Testis (tissue), 3 donors: Measurements from ENCODE around the gene AHDC1. TPM values are rescaled to one million over a fixed set of nuclear protein-coding genes. Genes with fewer than 3 reads are reported as not detected.

ENCODE experiments used
- DNase-seq: peaks from one replicate; pipeline ENCODE4 v3.0.0-alpha.2; 2019
- H3K27ac ChIP-seq, 2 donors: fragments of 200-600 bp; sonication (generic); one replicate each; pipeline ENCODE4 v1.5.1; 2019
- H3K27me3 ChIP-seq: fragments of 200-600 bp; sonication (generic); one replicate; pipeline ENCODE4 v1.5.1; 2019
- H3K36me3 ChIP-seq: fragments of 200-600 bp; sonication (generic); one replicate; pipeline ENCODE4 v1.5.1; 2017; ENCODE audit warnings: low read depth; ENCODE audit errors: missing control alignments
- H3K4me1 ChIP-seq: fragments of 200-600 bp; sonication (generic); one replicate; pipeline ENCODE4 v1.5.1; 2019
- H3K4me3 ChIP-seq, 2 donors: fragments of 200-600 bp; sonication (generic); one replicate each; pipeline ENCODE4 v1.5.1; 2017 to 2019
- H3K9me3 ChIP-seq: fragments of 200-600 bp; sonication (generic); one replicate; pipeline ENCODE4 v1.5.1; 2017
- CTCF ChIP-seq, 3 experiments: fragments of 450-650 bp in 2 of 3; fragments of 200-600 bp in 1 of 3; sonication (generic) in 1 of 3; IDR thresholded peaks; one replicate each; pipeline ENCODE4 v1.5.1; 2016 to 2019; ENCODE audit warnings: antibody characterized with exemption in 3 of 3, mild to moderate bottlenecking in 2 of 3, moderate library complexity in 1 of 3
- POLR2A ChIP-seq: fragments of 450-650 bp; IDR thresholded peaks from one replicate; pipeline ENCODE4 v1.6.1; 2017; ENCODE audit warnings: antibody characterized with exemption, mild to moderate bottlenecking, moderate library complexity
- WGBS, 2 donors: methylation state at CpG; one replicate each; pipeline ENCODE4 v1.1.5; 2018; 5-methylcytosine and 5-hydroxymethylcytosine counted together
- intact Hi-C: fragments of 100-400 bp; cut with DNase I; formaldehyde crosslinking; loops from one replicate; pipeline ENCODE4 v1.15.1; 2023; ENCODE audit warnings: low total_unique reads
- polyA plus RNA-seq: library from polyadenylated mRNA; stranded (reverse); fragments of 350-450 nt; fragmentation: Illumina TruSeq; extraction: RNeasy Lipid Tissue Mini Kit (QIAGEN cat#74804); gene quantifications from one replicate; pipeline ENCODE4 v1.2.3, GENCODE V29; 2014; ENCODE audit warnings: low read depth, low replicate concordance; ENCODE audit not compliant: insufficient read depth
- total RNA-seq, 2 donors: library from RNA; depleted of rRNA; stranded (reverse); fragments of >200 nt; gene quantifications; one replicate each; pipeline ENCODE4 v1.2.3, GENCODE V29; 2016

The AHDC1 gene
- total and polyA plus RNA-seq, 3 donors from 2014 or later, result 32.5 to 86.8 (median 73.7) TPM

GRCh38 chr1:27570356-27570755 lies 33.6 kb downstream of the AHDC1 start:
- intact Hi-C loops, result no loop called here
- TF ChIP-seq POLR2A (no peak), CTCF (IDR thresholded peaks at IDR 0.05) (no peak)
- Histone ChIP-seq H3K36me3 (no peaks in the 10 kb centered on the region), H3K4me3 (no peak overlapping the region), H3K27ac (peak overlapping the region; percentile 80 to 92), H3K4me1 (peaks cover 97% of the 10 kb centered on the region), H3K9me3 (no peaks in the 10 kb centered on the region), H3K27me3 (no peaks in the 10 kb centered on the region)
- no peak for DNase-seq
- 27 to 43% methylated on average over 2 of the region's 2 CpGs for WGBS, 2 donors

- Histone ChIP-seq H3K27ac (peak overlapping the region; percentile 80 to 92), H3K4me3 (no peak overlapping the region), H3K36me3 (no peaks in the 10 kb centered on the region), H3K9me3 (no peaks in the 10 kb centered on the region), H3K27me3 (no peaks in the 10 kb centered on the region), H3K4me1 (peaks cover 97% of the 10 kb centered on the region)
- no peak for TF ChIP-seq POLR2A
- TF ChIP-seq CTCF (IDR thresholded peaks at IDR 0.05), result no peak
- intact Hi-C loops, result no loop called here
- no peak for DNase-seq
- WGBS, 2 donors, result 46 to 60% methylated on average over 9 to 14 of the region's 14 CpGs
Measured at GRCh38 chr1:27569506-27570291, 34.2 kb downstream of the AHDC1 start.

DNA sequence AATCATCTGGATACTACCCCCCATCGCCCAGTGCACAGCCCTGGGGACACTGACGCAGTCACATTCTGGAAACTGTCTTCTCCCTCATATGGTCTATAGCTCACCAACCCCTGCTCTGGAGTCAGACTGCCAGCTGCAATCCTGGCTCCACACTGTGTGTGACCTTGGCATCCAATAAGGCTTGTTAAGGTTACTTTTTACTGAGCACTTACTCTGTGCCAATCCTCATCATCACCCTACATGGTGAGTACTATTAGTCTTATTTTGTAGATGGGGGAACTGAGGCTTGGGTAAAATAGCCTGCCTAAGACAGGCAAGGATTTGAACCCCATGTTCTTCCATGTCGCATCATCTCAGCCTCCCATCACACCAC lies 34.9 kb downstream of the AHDC1 start:
- H3K9me3 ChIP-seq, result no peaks in the 10 kb centered on the region
- no peaks in the 10 kb centered on the region for H3K27me3 ChIP-seq
- WGBS, 2 donors, result 37 to 39% methylated on average over 3 of the region's 3 CpGs
- TF ChIP-seq POLR2A, result no peak
- TF ChIP-seq CTCF (IDR thresholded peaks at IDR 0.05), result no peak
- no peak for DNase-seq
- H3K36me3 ChIP-seq, result no peaks in the 10 kb centered on the region
- H3K4me1 ChIP-seq, result peaks cover 97% of the 10 kb centered on the region
- peak overlapping the region in 1 of 2 donors; percentile 34 for H3K4me3 ChIP-seq
- H3K27ac ChIP-seq, result peak overlapping the region; percentile 80 to 92
- intact Hi-C loops, result no loop called here

DNA sequence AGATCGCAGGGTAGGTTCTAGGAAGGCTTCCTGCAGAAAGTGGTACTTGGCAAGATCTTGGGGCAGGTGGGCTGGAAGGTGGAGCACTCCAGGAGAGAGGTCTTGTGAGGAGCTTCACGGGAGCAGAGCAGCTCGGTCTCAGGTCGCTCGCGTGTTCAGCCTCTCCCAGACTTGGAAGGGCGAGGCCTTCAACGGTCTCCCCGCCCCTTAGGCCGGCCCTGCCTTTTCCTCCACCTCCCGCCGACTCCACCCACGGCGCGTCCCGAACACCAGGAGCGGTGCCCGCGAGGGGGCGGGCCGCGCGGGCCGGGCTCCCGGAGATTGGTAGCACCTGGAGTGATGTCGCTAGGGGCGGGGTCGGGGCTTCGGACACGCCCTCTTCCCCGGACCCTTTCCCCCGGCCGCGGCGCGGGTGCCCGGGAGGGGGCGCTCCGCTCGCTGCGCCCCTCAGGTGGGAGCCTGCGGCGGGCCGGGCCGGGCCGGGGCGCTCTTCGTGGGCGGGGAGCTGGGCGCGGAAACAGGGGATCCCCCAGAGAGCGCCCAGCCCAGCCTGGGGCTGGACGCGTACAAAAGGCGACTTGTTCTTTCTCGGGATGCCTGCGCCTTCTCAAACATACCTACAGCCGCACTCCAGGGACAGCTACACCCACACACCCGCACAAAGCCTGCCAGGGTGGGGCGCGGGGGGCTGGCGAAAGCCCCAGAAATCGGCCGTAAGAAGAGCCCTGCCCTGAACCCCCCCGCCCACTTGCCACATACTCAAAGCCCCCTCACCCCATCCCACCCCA lies 35.5 kb downstream of the AHDC1 start:
- peak; percentile 97 for DNase-seq
- 1 to 9% methylated on average over 7 to 62 of the region's 65 CpGs for WGBS, 2 donors

More for the DNA sequence above, 35.5 kb downstream of the AHDC1 start:
- no peaks in the 10 kb centered on the region for H3K27me3 ChIP-seq
- intact Hi-C loops, result no loop called here
- no peaks in the 10 kb centered on the region for H3K9me3 ChIP-seq
- H3K4me3 ChIP-seq, result peak overlapping the region; percentile 32 to 34
- H3K36me3 ChIP-seq, result no peaks in the 10 kb centered on the region
- TF ChIP-seq POLR2A (no peak), CTCF (IDR thresholded peaks at IDR 0.05) (peak; percentile 74 to 80 (median 79))
- peaks cover 97% of the 10 kb centered on the region for H3K4me1 ChIP-seq
- H3K27ac ChIP-seq, result peak overlapping the region; percentile 80 to 92
